Frontal cortex (tissue), 4 donors: ENCODE data around the gene SCN4A. TPM values are rescaled to one million over a fixed set of nuclear protein-coding genes. Genes with fewer than 3 reads are reported as not detected.

Experiments
- DNase-seq, 2 donors: peaks; one replicate each; pipeline ENCODE4 v3.0.0; 2012; ENCODE audit warnings: low spot score in 2 of 2
- FAIRE-seq: peaks from 2 replicates; lab custom pipeline; 2012; peaks lifted over from hg19 to GRCh38; lab: Jason Lieb, UNC
- total RNA-seq: library from RNA; depleted of rRNA; stranded (reverse); fragments of >200 nt; gene quantifications from one replicate; pipeline ENCODE4 v1.2.3, GENCODE V29; 2014
- donor health status: control.
- donor health status: control.
- donor health status: control.

SCN4A gene
- total RNA-seq, 1 donor from 2014 or later, result not detected

GRCh38 chr17:63961355-63962212, 11.1 kb downstream of the SCN4A start:
- FAIRE-seq, result no peak
- no peak for DNase-seq

DNA sequence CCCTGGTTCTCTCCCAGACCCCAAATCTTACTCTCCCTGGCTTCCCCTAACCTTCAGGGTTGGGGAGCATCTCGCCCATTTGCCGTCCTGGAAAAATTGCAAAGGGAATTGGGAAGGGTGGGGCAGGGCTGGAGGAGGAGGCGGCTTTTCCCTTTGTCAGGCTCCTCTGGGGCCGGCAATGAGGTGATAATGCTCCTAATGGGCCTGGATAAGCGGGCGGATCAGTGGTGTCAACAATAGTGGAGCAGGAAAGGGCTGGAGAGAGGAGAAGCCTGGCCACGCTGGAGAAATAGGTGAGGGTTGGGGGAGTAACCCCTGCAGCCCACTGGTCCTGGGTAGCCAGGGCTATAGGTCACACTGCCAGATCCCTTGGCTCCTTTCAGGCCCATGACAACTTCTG, 12.3 kb downstream of the SCN4A start:
- no peak for DNase-seq
- no peak for FAIRE-seq

GRCh38 chr17:63960006-63960405, 12.7 kb downstream of the SCN4A start:
- FAIRE-seq (no peak), DNase-seq (no peak)

GRCh38 chr17:63956296-63956920, 16.3 kb downstream of the SCN4A start:
- no peak for FAIRE-seq
- DNase-seq, result no peak

DNA sequence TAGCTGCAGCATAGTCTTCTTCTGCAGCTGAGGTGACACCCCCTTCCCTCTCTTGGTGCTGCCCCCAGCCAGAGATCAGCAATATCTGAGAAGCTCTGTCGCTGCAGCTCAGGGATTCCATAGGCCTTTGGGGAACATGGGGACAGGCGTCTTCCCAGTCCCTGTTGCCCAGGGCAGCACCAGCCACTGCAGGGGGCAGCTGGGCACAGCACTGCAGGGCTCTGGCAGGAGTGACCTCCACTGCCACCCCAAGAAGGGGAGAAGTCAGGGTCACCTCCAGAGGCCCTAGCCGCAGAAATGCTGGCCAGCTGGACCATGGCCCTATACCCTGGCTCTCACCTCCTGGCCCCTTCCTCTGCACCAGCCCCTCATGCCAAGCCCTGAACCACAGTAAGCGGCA, 16.9 kb downstream of the SCN4A start:
- FAIRE-seq (no peak), DNase-seq (no peak)

DNA sequence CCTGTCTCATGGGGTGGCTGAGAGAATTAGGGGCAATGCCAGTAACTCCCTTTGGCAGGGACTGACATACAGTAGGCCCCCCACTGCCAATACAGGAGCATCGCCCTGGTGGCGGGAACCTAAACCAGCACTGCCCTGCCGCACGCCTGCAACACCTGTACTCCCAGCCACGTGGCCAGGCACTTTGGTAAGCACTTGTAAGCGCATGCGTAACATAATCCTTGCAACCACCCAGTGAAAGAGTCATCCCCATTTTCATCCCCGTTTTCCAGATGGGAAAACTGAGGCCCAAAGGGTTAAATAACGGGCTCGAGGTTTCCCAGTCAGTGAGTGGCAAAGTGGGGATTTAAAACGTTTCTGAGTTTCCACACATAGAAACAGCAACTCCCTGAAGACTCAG, 17.5 kb downstream of the SCN4A start:
- DNase-seq, result no peak
- FAIRE-seq, result no peak

DNA sequence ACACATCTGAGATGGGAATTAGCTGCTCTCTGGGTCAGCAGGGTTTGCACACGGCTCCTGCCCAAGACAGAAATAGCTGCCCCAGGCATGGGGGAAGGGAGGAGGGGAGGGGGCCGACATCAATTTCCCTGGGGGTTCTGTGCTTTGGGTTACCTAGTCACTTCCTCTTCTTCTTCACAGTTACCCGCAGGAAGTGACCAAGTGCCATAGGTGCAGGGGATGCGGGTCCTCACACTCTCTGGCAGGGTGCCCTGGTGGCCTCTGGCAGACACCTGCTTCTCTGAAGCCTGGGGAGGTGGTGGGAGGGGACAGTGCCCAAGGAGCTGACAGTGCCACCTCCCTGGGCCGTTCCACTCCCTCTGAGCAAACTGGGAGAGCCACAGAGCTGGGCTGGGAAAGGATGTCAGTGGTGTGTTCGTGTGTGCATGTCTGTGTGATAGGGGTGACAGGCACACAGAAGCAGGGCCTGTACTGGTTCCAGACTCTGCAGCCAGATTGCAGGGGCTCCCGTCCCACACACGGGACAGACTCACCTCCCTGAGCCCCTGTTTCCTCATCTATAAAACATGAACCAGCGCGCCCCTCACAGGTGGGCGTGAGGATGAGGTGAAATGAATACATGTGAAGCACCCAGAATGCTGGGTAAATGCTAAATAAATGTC, 18.2 kb downstream of the SCN4A start:
- FAIRE-seq (no peak), DNase-seq (no peak)

GRCh38 chr17:63950940-63951907, 21.5 kb downstream of the SCN4A start:
- no peak for FAIRE-seq
- DNase-seq, result no peak

DNA sequence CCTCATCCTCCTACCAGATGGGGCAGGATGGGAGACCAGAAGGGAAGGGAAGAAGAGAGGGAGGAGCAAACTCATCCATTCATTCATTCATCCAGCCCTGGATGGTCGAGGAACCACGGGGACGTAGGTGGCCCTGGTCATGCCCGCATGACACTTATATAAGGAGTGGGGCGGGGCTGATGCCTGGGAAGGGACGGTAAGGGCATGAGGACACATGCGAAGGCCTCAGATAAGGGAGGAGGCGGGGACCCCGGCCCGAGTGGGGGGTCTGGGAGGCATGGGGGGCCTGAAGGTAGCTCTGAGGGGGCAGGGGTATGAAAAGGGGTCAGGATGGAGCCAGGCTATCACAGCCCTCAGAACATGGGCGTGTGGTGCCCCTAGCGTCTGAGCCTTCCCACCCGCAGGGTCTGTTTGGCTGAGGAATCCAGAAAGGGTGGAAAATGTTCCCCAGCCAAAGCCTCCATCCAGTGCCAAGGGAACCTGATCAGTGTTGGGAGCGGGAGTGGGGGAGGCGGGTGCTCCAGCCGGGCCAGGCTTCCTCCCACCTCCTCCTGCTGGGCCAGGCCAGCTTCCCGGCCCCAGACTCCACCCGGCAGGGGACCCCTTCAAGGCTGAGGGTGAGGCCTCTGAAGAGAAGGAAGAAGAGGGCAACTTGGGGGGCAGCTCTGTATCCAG, 23.0 kb downstream of the SCN4A start:
- no peak for FAIRE-seq
- DNase-seq, result no peak

GRCh38 chr17:63948521-63948920, 24.2 kb downstream of the SCN4A start:
- FAIRE-seq, result no peak

DNA sequence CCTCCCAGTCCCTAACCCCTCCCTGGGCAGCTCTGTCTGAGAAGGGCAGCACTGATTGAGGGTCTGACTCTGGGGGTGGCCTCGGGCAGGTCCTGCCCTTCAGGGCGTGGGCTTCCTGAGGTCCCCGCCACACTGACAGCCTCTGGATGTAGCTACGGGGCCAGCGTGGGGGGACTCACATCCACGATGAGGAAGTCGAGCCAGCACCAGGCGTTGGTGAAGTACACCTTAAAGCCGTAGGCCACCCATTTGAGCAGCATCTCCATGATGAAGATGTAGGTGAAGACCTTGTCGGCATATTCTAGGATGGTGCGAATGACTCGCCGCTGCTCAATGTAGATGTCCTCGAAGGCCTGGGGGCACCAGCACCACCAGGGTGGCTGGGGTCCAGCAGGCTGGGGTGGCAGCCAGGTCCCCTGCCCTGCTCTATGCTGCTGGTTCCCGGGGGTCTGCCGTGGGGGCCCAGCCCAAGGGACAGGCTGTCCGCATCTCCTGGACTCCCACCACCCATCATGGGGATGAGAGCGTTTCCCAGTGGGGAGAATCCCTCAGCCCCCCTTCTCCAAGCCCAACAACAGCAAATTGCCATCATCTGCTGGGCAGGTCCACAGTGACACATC, 24.9 kb downstream of the SCN4A start:
- FAIRE-seq, result no peak
- DNase-seq, result no peak

More at GRCh38 chr17:63948521-63948920, 24.2 kb downstream of the SCN4A start:
- DNase-seq, result no peak

DNA sequence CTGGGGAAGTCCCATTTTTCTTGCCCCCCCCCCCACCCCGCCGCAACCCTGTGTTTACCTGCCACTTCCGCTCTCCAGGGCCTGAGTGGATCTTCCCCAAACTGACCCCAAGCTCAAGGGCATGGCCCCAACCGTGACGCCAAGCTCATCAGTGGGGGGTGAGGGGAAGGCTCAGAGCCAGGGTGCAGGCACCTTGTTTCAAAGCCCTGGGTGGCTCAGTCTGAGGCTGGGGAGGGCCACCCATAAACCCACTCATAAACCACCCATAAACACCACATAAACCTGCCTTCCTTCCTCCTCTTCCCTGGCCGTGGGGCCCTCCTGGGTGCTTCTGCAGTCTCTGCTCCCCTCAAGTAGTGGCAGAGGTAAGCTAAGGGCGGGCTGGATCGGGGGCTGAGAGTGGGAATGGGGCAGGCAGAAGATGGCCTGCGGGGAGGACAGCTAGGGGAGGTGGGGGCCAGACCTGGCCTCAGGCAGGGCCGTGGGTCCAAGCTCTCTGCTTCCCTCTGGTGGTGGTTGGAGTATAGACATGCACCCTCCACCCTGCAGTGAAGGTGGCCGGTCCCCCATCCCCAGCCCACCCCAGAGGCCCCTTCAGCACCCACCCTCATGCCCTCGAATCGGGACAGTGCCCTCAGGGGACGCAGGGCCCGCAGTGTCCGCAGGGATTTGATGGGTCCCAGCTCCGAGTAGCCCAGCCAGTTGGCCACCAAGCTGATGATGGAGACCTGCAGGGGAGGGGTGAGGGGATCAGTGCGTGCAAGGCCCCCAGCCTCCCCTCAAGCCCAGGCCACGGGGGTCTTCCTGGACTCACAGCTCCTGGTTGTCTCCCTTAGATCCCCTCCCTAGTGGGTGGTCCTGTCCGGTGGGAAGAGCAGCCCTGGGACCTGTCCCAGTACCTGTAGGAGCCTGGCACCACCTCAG, 26.0 kb downstream of the SCN4A start:
- DNase-seq (peak; percentile 56 to 83), FAIRE-seq (no peak)

- FAIRE-seq (no peak), DNase-seq (no peak)
Measured at GRCh38 chr17:63945784-63946439, 26.8 kb downstream of the SCN4A start.

DNA sequence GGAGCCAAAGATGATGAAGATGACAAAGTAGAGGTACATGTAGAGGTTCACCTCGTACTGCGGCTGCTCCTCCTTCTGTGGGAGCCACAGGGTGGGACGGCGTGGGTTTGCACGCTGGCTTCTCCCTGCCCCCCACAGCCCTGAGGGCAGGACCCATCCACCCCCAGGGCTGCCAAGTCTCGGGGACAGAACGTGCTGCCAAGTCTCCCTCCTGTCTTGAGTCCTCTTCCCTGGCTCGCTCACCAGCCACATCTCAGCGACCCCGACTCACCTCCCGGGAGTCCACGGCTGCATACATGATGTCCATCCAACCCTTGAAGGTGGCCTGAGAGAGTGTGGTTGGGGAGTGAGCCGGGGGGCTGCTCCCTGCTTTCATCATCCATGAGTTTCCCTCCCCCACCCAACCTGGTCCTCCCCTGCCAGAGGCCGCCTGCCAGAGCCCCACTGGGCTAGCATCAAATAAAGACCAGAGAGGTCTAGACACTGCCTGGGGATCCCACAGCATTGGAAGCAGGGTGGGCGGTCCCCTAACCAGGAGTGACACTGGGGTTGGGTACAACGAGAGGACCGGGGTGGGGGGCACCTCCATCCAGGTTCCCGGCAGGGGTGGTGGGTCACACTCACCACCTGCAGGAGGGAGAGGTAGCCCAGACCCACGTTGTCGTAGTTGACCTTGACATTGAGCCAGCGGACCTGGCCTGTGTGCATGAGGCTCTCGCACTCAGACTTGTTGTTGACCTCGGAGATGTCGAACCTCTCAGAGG, 27.8 kb downstream of the SCN4A start:
- no peak for DNase-seq
- FAIRE-seq, result no peak

GRCh38 chr17:63943745-63944144, 29.0 kb downstream of the SCN4A start:
- FAIRE-seq (no peak), DNase-seq (no peak)

DNA sequence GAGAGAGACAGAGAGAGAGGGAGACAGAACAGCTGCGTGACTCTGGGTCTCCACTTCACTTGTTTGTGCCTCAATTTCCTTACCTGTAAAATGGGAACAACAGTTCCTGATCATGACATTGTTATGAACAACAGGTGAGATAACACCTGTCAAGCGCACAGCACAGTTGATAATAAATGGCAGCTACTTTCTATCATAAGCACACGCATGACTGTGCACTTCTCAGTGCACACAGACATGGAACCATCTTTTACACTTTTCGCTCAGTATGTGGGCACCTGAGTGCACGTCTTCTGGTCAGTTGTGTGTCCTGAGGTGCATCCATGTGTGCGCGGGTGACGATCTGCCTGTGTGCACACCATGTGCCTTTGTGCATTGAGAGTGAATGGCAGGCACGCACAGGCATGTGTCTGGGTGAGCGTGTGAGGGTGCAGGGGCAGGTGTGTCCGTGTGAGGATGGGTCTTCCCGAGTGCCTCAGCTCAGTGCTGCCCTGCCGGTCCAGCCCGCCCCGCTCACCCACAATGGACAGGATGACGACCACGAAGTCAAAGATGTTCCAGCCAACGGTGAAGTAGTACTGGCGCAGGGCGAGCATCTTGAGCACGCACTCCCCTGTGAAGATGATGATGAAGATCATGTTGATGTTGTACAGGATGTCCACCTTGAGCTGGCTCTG, 30.3 kb downstream of the SCN4A start:
- no peak for DNase-seq
- no peak for FAIRE-seq
